ENCODE data around the gene OARD1.
A peak's percentile ranks its signal among the peaks of the same experiment; 100 is the strongest.
"Not testable (repeated sequence)": the region's sequence is repeated elsewhere in the genome, so short reads cannot be mapped to it uniquely, and the experiment has no call there.

The OARD1 gene

DNA sequence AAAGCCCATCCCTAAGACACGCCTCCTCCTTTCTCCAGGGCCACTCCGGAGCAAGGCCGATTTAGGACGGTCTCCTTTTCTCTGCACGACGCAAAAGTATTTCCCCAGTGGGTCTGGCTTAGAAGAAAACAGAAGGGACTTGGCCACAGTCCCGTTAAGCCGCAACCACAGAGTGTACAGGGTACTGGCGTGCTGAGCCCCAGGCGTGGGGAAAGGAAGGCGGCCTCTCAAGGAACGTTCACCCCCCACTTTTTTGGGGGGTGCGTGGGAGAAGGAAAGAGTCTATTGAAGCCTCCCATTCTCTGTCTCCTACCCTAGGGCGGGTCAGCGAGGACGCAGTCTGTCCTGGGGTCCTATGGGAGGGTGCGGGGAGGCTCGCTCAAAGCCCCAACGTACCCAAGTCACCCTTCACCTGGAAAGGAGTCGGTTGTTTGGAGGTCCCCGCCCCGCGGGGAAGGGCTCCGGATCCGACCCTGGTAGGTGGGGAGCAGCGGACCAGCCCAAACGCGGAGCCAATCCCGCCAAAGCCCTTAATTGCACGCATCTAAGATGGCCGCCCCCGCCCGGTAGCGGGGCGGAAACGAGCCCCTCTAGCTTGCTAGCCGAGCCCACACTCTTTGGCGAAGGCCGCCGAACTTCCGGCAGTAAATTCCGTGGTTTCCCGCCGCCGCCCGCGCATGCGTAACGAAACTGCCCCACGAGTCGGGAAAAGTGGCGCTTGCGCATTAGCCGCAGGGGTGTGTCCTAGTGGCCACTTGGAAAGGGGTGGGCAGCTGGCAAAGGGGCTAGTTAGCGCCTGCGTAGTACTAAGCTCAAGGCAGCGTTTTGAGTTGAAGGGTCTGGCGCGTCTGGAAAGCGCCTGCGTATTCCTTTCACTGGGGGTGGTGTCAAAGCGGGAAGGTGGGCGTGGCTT, at the start of gene OARD1:
TSS of gene OARD1 (minus strand) at position 434 of the 913 bp plus-strand sequence. CDS start 722 bp downstream, outside the sequence.
- DNase-seq = peak; percentile 100

- DNase-seq = no peak
These were observed 47.9 kb upstream of the OARD1 start for GRCh38 chr6:41120058-41120457.

DNA sequence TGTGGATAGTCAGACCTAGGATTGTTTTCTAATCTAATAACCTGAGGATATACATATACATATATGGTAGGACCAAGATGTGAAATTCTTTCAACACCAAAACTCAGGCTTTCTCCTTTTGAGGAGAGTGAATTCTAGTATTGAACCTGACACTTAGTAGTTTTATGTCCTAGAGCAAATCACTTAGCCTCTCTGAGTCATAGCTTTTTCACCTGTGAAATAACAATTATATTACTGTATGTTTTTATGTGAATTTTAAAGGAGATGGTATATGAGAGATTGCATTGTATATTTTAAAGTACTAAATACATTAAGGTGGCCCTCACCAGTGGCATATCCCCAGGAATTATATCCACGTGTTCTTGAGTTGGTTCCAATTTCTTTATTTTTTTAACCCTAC, 47.4 kb upstream of the OARD1 start:
- DNase-seq = no peak

DNA sequence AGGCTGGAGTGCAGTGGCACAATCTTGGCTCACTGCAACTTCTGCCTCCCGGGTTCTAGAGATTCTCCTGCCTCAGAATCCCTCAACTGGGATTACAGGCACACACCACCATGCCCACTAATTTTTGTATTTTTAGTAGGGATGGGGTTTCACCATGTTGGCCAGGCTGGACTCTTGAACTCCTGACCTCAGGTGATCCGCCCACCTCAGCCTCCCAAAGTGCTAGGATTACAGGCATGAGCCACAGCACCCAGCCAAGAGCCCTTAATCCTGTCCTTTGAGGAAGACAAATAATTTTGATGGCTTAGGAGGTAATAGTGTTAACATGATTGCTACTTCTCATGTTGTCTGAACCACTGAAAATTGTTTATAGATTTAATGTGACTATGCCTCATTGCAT, 42.9 kb upstream of the OARD1 start:
- DNase-seq = not testable (repeated sequence)

GRCh38 chr6:41111017-41111416, 38.9 kb upstream of the OARD1 start:
- DNase-seq = no peak

DNA sequence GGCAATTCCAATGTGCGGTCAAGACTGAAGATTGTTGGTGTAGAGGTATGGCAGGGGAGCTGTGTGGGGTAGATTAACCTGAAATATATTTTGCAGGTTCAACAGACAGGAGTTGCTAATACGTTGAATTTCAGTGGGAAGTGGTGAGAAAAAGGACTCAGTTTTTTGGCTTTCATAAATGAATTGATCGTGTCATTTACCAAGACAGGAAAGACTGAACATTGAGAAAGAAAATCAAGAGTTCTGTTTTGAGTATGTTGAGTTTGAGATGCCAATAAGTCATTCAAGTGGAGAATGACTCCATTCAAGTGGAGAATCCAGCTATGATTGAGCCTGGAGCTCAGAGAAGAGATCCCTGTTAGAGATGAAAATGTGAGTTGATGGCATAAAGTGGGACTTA, 31.7 kb upstream of the OARD1 start:
- no peak for DNase-seq

DNA sequence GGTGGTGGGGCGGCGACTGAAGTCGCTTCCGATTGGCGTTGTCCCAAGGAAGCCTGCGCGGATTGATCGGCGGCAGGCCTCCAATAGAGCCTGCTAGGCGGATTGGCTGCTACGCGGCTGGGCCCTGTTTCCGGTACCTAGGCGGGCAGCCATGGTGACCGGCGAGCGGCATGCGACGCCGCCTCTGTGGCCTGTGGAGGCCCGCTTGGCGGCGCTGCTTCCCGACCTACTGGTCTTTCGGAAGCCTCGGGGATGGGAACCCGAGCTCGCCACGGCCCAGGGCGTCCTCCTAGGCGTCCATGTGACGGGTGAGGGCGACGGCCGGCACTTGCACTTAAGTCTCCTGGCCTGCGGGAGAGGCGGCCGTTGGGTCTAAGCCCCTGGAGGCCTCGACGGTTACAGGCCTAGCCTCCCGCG, 28.7 kb upstream of the OARD1 start:
- peak in 1 of 4 experiments; percentile 4 for DNase-seq

- DNase-seq = no peak
These were observed 26.2 kb upstream of the OARD1 start for GRCh38 chr6:41098366-41098765.

DNA sequence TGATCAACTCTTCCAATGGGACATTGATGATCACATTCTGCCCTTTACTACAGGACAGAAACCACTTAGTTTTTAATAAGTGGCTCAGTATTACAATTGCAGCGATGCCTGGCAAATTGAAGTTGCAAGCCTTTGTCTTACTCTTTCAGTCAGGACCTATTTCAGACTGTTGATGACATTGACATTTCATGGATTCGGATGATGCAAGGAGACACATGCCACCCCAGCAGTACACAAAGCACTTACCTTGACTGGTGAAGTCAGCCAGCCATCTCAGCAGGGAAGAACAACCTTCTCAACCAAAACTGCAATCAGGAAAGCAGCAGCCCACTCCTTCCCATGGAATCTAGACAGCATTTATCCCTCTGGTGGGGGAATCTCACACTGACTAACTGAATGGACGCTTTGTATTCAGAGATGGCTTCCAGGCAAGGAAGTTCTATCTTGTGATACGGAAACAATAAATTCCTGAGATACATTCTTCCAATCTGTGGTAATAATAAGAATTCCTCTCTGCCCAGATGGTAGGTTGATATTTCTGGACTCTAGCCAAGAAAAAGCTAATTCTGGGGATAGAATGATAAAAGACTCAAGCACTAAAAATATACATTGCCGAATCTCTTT, 25.4 kb upstream of the OARD1 start:
- DNase-seq = no peak

- DNase-seq = no peak
These were observed 21.6 kb upstream of the OARD1 start for GRCh38 chr6:41093729-41094128.

DNA sequence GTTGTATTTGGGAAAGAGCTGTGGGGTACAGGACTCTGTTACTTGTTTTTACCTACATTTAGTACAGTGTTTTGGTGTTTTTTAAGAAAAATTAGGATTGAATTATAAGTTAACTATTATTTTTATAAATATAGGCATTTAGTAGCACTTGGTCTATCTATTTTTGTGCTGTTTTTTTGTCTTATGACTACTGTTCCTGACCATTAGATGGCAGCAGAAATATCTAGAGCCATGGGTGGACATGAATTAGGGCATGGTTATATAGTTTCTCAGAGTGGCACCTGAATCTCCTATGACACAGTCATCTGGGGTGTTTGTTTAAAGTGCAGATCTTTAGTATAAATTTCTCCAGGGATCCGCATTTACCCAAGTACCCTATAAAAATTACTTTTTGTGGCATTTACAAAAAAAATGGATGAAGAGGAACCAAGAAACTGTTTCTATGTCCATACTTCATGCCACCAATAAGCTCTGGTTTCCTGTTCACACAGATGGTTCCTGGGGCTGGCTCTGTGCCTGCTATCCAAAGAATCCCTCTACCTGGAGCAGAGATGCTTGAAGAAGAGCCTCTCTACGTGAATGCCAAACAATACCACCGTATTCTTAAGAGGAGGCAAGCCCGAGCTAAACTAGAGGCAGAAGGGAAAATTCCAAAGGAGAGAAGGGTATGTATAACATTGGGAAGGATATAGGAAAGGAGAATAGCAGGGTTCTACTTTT, 20.4 kb upstream of the OARD1 start:
- no peak for DNase-seq

DNA sequence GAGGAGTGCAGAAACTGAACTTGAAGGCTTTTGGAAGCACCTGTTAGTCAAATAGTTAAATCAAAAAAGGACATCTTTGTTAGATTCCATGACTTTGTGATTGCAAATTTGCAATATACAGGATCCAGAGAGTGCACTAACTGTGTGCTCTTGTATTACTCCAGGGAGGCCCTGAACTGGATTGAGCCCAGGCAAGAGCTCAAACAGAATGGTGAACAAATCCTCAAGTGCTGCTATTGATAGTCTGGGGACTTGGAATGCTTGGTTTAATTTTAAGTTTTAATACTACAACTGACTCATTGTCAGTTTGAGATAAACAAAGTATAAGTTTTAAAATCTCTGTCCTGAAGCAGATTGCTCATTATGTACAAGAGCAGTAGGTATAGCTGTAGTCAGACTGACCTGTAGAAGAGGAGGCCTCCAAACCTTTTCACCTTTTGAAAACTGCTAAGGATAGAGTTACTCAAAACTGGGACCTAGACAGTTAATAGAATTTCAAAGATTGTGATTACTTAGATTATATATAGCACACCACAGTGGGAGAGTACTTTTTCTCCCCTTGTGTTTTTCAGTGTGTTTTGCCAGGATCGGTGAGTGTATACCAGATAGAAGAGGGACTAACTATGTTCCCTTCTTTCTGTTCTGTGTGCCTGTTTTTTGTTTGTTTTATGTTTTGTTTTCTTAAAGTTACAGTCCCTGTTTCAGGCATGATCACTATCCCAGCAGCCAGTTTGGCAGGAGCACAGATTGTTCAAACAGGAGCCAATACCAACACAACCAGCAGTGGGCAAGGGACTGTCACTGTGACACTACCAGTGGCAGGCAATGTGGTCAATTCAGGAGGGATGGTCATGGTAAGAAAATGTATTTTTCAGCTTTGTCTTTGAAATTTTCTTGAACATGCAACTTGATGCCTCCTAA, 18.9 kb upstream of the OARD1 start:
- DNase-seq = no peak

- no peak for DNase-seq
These were observed 16.3 kb upstream of the OARD1 start for GRCh38 chr6:41088451-41088850.

DNA sequence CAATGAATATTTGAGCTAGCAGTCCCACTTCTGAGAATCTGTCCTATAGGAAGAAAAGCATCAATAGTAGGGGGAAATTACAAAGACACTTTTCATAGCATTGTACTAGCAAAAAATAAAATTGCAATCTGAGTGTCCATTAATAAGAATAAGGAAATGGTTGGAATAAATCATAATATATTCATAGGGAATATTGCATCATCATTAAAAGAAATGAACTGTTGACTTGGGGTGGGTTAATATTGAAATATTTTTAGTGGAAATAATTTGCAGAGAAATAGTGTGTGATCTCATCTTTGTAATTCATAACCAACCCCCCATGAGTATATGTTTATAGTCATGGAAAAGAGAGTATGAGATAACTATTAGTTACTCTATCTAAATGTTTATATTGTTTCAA, 13.0 kb upstream of the OARD1 start:
- DNase-seq = no peak

- DNase-seq = no peak
These were observed 10.9 kb upstream of the OARD1 start for GRCh38 chr6:41083072-41083471.

DNA sequence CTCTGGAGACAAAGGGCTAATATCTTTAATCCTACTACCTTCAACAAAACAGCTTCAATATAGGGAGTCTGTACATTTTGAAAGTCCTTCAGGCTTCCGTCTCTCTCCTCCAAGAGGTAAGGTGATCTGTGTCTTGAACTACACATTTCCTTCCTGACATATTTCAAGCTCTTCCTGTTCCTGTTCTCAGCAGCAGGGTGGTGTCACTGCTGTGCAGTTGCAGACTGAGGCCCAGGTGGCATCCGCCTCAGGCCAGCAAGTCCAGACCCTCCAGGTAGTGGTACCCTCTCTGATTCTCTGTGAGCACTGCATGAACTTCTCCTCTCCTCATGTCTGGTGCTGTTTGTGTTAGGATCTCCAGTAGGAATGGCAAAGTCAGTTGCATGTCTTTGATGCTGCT, 8.5 kb upstream of the OARD1 start:
- peak in 1 of 4 experiments; percentile 9 for DNase-seq

- DNase-seq = no peak
These were observed 6.9 kb upstream of the OARD1 start for GRCh38 chr6:41079080-41079479.

DNA sequence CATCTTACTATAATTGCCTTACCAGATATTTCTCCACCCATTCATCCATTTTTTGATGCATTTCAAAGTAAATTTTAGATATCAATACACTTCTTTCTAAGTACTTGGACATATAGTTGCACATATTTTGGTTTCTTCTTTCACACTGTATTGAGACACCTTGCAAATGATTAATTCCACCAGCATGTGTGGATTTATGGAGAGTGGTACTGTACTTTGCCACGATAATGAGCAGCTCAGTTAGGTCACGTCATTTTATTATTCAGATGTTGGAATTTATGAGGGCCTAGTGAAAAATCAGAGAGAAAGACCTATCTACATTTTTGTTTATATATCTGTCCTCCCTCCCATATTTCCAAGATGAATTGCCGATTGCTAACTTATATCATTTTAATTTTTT, 5.9 kb upstream of the OARD1 start:
- DNase-seq = no peak

DNA sequence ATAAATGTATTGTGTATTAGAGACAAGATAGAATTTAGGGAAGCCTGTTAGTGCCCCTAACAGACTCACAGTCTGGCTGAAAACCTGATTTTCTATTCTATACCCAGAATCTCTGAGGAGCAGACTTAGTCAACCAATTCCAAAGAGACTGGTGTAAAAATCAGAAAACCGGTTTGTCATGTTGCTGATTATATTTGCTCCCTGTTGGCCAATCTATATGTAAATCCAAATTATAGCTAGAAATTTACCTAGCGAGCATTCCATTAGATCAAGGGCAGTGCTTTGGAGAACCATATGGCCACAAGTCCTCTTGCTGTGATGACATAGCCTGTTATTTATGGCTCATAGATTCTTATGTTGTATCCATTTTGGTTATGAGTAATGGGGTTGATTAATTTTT, 5.4 kb upstream of the OARD1 start:
- DNase-seq = no peak

DNA sequence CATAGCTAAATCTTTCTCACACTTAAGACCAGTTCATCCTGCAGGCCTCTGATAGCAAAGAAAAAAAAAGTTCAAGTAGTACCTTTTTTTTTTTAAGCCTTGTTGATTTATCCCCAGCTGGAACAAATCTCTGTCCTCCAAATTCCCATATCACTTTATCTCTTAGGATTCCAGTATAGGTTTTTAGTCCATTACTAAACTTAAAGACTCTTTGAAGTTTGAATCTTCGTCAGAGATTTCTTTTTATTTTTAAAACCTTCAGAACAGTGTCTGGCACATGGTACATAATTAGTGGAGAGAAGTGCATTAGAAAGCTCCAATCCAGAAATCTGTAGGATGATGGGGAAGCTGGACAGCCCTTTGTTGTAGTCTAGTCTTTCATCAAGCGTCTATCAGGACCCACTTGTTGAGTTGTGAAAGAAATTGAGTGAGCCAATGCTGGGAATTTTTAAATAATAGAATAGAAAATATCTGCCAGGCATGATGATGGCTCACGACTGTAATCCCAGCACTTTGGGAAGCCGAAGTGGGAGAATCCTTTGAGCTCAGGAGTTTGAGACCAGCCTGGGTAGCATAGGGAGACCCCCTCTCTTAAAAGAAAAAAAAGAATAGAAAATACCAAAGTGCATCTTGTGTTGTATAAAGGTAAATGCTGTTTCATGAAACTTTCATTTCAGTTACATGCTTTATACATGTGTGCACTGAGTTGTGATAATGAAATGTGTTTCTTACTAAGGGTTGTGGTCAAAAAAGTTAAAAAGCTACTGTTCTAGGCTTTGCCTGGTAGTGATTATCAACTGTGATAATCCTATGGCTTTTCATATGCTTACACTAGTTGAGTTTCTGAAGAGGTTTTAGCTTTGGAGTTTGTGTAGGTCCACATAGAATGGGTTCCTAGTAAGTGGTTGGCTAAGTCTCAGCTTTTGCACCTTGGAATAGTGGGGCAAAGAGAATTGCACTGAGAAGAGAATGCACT, 3.8 kb upstream of the OARD1 start:
- DNase-seq = no peak

Data from activated naive CD4-positive, alpha-beta T cell (primary cell).